K562 (cell line): ENCODE measurements around the gene JPH2. TPM values are rescaled to one million over a fixed set of nuclear protein-coding genes. Genes with fewer than 3 reads are reported as not detected.

Experiments
- AFF1 ChIP-seq, 2 experiments: fragments of 450-650 bp; IDR thresholded peaks; 2 replicates each; pipeline ENCODE4 v1.6.1; 2018; ENCODE audit warnings: mild to moderate bottlenecking in 2 of 2, low read depth in 1 of 2; ENCODE audit not compliant: partially characterized antibody in 2 of 2
- ATF3 ChIP-seq, 2 experiments: fragments of 450-650 bp in 1 of 2; sonication (generic) in 1 of 2; formaldehyde crosslinking in 1 of 2; IDR thresholded peaks in 1 of 2; conservative IDR thresholded peaks in 1 of 2; 2 replicates each; pipeline versions ENCODE4 v1.6.1 to v1.8.1; 2016 to 2023; ENCODE audit warnings: mild to moderate bottlenecking in 2 of 2, moderate library complexity in 2 of 2, inconsistent platforms in 1 of 2, missing genetic modification reagents in 1 of 2
- ETV6 ChIP-seq, 3 experiments: fragments of 150-350 bp in 1 of 3; sonication (generic) in 1 of 3; formaldehyde crosslinking in 1 of 3; IDR thresholded peaks; 2 replicates each; pipeline versions ENCODE4 v1.6.1 to v1.8.0; 2014 to 2022; ENCODE audit warnings: borderline replicate concordance in 2 of 3, low read depth in 2 of 3, antibody characterized with exemption in 1 of 3, low read length in 1 of 3, mild to moderate bottlenecking in 1 of 3, missing genetic modification reagents in 1 of 3
- FOXK1 ChIP-seq: sonication (generic); formaldehyde crosslinking; IDR thresholded peaks from 2 replicates; pipeline ENCODE4 v1.8.0; 2022; ENCODE audit warnings: missing genetic modification reagents, mild to moderate bottlenecking, borderline replicate concordance
- HDAC1 ChIP-seq, 2 experiments: fragments of 450-650 bp; IDR thresholded peaks; 2 replicates each; pipeline ENCODE4 v1.6.1; 2016 to 2017; ENCODE audit warnings: inconsistent platforms in 1 of 2, mild to moderate bottlenecking in 1 of 2, moderate library complexity in 1 of 2
- KAT8 ChIP-seq: fragments of 450-650 bp; IDR thresholded peaks from 2 replicates; pipeline ENCODE4 v1.6.1; 2016; ENCODE audit warnings: low read depth, mild to moderate bottlenecking
- KLF16 ChIP-seq: IDR thresholded peaks from 2 replicates; pipeline ENCODE4 v1.6.1; 2016; ENCODE audit warnings: antibody characterized with exemption
- MXI1 ChIP-seq: IDR thresholded peaks from 2 replicates; pipeline ENCODE4 v1.6.1; 2011; ENCODE audit warnings: low read depth, mild to moderate bottlenecking, improper control_type of control experiment, low read length
- PATZ1 ChIP-seq: fragments of 250-450 bp; sonication (Bioruptor Pico); IDR thresholded peaks from 2 replicates; pipeline ENCODE4 v1.5.0; 2020; ENCODE audit warnings: mild to moderate bottlenecking, borderline replicate concordance
- RBM22 ChIP-seq: fragments of 200-400 bp; formaldehyde crosslinking; IDR thresholded peaks from 2 replicates; pipeline ENCODE4 v1.6.1; 2018; ENCODE audit warnings: low read length, low read depth; ENCODE audit not compliant: poor library complexity, severe bottlenecking
- RBM34 ChIP-seq: fragments of 200-400 bp; formaldehyde crosslinking; IDR thresholded peaks from 2 replicates; pipeline ENCODE4 v1.6.1; 2018; ENCODE audit warnings: low read length, borderline replicate concordance; ENCODE audit not compliant: insufficient read depth
- SAP30 ChIP-seq: fragments of 200-600 bp; sonication (generic); IDR thresholded peaks from 2 replicates; pipeline ENCODE4 v1.6.1; 2012; ENCODE audit warnings: borderline replicate concordance, low read depth, mild to moderate bottlenecking, moderate library complexity, low read length, control low read depth, inconsistent platforms; ENCODE audit not compliant: insufficient read depth, poor library complexity, severe bottlenecking
- SMC3 ChIP-seq: conservative IDR thresholded peaks from 2 replicates; pipeline ENCODE4 v1.6.1; 2011; ENCODE audit warnings: low read depth, low read length, improper control_type of control experiment; ENCODE audit not compliant: insufficient read depth
- STAG1 ChIP-seq: sonication (generic); formaldehyde crosslinking; IDR thresholded peaks from 2 replicates; pipeline ENCODE4 v1.5.0; 2020; ENCODE audit warnings: missing genetic modification reagents, borderline replicate concordance
- ZBTB1 ChIP-seq: sonication (generic); formaldehyde crosslinking; IDR thresholded peaks from 2 replicates; pipeline ENCODE4 v1.8.1; 2023; ENCODE audit warnings: missing genetic modification reagents, low read depth, mild to moderate bottlenecking, borderline replicate concordance
- polyA plus RNA-seq, 8 experiments: library from polyadenylated mRNA; depleted of rRNA in 4 of 8; stranded (reverse) in 5 of 8; unstranded in 3 of 8; fragments of >200 nt; fragmentation: Nextera tagmentation in 2 of 8; fragmentation: Illumina TruSeq in 1 of 8; extraction: Ambion mirVana in 2 of 8; extraction: Trizol in 1 of 8; gene quantifications; 2 replicates each; pipeline versions ENCODE4 v1.2.1 to v1.2.3, GENCODE V29; 2011 to 2014; ENCODE audit warnings: inconsistent platforms in 1 of 8, missing spikeins in 1 of 8
- total RNA-seq, 7 experiments: library from RNA; depleted of rRNA in 6 of 7; stranded (reverse); fragments of >200 nt in 6 of 7; fragmentation: Illumina TruSeq in 2 of 7; extraction: Trizol in 2 of 7; gene quantifications; 2 replicates each; pipeline versions ENCODE4 v1.2.1 to v1.2.3, GENCODE V29; 2011 to 2021; ENCODE audit warnings: low replicate concordance in 1 of 7
- TF ChIP-seq, protein P1 (sequence below): fragments of 450-650 bp; IDR thresholded peaks from 2 replicates; pipeline ENCODE4 v1.7.1; 2018; ENCODE audit warnings: mild to moderate bottlenecking, low read depth; ENCODE audit not compliant: partially characterized antibody

Gene JPH2
- total and polyA plus RNA-seq, 9 of the 15 experiments (the other 6 are each of a cell fraction or from before 2014, with no cell fraction given), result not detected

GRCh38 chr20:44215125-44215524, 28.1 kb upstream of the JPH2 start (continued):
- TF ChIP-seq ETV6 (IDR thresholded peaks at IDR 0.05; ENCODE audit: borderline replicate concordance in 1 of 2, low read depth in 2 of 2, low read length in 1 of 2), result no peak
- TF ChIP-seq ETV6 (CRISPR knock-in tag; IDR thresholded peaks at IDR 0.05; ENCODE audit: borderline replicate concordance), result no peak
- TF ChIP-seq, protein P1, sequence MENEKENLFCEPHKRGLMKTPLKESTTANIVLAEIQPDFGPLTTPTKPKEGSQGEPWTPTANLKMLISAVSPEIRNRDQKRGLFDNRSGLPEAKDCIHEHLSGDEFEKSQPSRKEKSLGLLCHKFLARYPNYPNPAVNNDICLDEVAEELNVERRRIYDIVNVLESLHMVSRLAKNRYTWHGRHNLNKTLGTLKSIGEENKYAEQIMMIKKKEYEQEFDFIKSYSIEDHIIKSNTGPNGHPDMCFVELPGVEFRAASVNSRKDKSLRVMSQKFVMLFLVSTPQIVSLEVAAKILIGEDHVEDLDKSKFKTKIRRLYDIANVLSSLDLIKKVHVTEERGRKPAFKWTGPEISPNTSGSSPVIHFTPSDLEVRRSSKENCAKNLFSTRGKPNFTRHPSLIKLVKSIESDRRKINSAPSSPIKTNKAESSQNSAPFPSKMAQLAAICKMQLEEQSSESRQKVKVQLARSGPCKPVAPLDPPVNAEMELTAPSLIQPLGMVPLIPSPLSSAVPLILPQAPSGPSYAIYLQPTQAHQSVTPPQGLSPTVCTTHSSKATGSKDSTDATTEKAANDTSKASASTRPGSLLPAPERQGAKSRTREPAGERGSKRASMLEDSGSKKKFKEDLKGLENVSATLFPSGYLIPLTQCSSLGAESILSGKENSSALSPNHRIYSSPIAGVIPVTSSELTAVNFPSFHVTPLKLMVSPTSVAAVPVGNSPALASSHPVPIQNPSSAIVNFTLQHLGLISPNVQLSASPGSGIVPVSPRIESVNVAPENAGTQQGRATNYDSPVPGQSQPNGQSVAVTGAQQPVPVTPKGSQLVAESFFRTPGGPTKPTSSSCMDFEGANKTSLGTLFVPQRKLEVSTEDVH, result no peak
- TF ChIP-seq RBM34, result no peak
- TF ChIP-seq KLF16, result 0 out of 2 replicates have a peak, but pooled peaks have one; percentile 11
- TF ChIP-seq MXI1, result no peak
- TF ChIP-seq ATF3 (IDR thresholded peaks at IDR 0.05), result no peak
- no peak for TF ChIP-seq ATF3 (CRISPR knock-in tag; conservative IDR thresholded peaks at IDR 0.05)
- peak; percentile 66 for TF ChIP-seq SMC3
- TF ChIP-seq PATZ1 (CRISPR knock-in tag), result no peak
- TF ChIP-seq AFF1 (IDR thresholded peaks at IDR 0.05; ENCODE audit: low read depth in 1 of 2, partially characterized antibody in 2 of 2), result no peak
- no peak for TF ChIP-seq RBM22
- TF ChIP-seq SAP30, result no peak
- TF ChIP-seq ZBTB1 (CRISPR knock-in tag), result no peak
- no peak for TF ChIP-seq KAT8
- no peak for TF ChIP-seq FOXK1 (CRISPR knock-in tag)
- TF ChIP-seq STAG1 (CRISPR knock-in tag), result peak; percentile 25; the same call in 1 of the 2 replicates
- TF ChIP-seq HDAC1 (IDR thresholded peaks at IDR 0.05), result no peak
